ENCODE data around the gene TBC1D26. TPM values are rescaled to one million over a fixed set of nuclear protein-coding genes. Genes with fewer than 3 reads are reported as not detected.
A peak's percentile ranks its signal among the peaks of the same experiment; 100 is the strongest.

The TBC1D26 gene
- polyA plus RNA-seq, 1 of the 3 experiments (the other 2 are of a cell fraction) = not detected

GRCh38 chr17:15744074-15744676 is 12.1 kb downstream of the TBC1D26 start:
- no peak overlapping the region for H3K4me3 ChIP-seq (ENCODE audit: low read depth in 2 of 2, low read length in 1 of 2)
- H3F3A ChIP-seq (replicated peaks; ENCODE audit: insufficient read depth) = no peaks in the 10 kb centered on the region
- no peak overlapping the region for H3K9ac ChIP-seq
- no peaks in the 10 kb centered on the region for H3K9me2 ChIP-seq
- peaks cover 0 to 15% of the 10 kb centered on the region in 2 experiments; a peak in 1 of 4 replicates for H3K4me1 ChIP-seq (ENCODE audit: control insufficient read depth in 1 of 2, insufficient read depth in 2 of 2, low read depth in 1 of 2, low read length in 1 of 2)
- ChIA-PET CTCF (no interaction called here), POLR2A (no interaction called here)
- TF ChIP-seq JUND (IDR thresholded peaks at IDR 0.05) (no peak), SIN3A (IDR thresholded peaks at IDR 0.05; ENCODE audit: borderline replicate concordance, low read depth, low read length) (no peak), TEAD4 (IDR thresholded peaks at IDR 0.05; ENCODE audit: borderline replicate concordance, insufficient read depth) (no peak), RCOR1 (IDR thresholded peaks at IDR 0.05; ENCODE audit: low read length) (no peak), NFIC (IDR thresholded peaks at IDR 0.05; ENCODE audit: borderline replicate concordance) (no peak)
- H3K79me2 ChIP-seq (ENCODE audit: insufficient read depth) = no peaks in the 10 kb centered on the region
- no peak overlapping the region for H2AFZ ChIP-seq (ENCODE audit: low read depth)
- no peak overlapping the region; a peak in 1 of 4 replicates for H3K27ac ChIP-seq (ENCODE audit: low read depth in 2 of 2, low read length in 1 of 2)
- whole genome bisulfite sequencing (ENCODE audit: low lambda C conversion rate) = 42% methylated on average over 6 of the region's 7 CpGs
- H4K20me1 ChIP-seq (ENCODE audit: insufficient read depth) = no peaks in the 10 kb centered on the region
- no peaks in the 10 kb centered on the region for H3K9me3 ChIP-seq
- H3K27me3 ChIP-seq (ENCODE audit: insufficient read depth) = no peaks in the 10 kb centered on the region; the same call in 1 of the 2 replicates
- no peak overlapping the region for H3K4me2 ChIP-seq
- no peaks in the 10 kb centered on the region for H3K36me3 ChIP-seq (replicated peaks in 1 of 2; ENCODE audit: control insufficient read depth in 1 of 2, insufficient read depth in 2 of 2, low read length in 1 of 2)
- peak; percentile 48 for DNase-seq

GRCh38 chr17:15744885-15745284 is 12.8 kb downstream of the TBC1D26 start:
- Histone ChIP-seq H3K4me3 (ENCODE audit: low read depth in 2 of 2, low read length in 1 of 2) (no peak overlapping the region), H3K79me2 (ENCODE audit: insufficient read depth) (no peaks in the 10 kb centered on the region), H3K9me2 (no peaks in the 10 kb centered on the region), H3K9me3 (no peaks in the 10 kb centered on the region), H3F3A (replicated peaks; ENCODE audit: insufficient read depth) (no peaks in the 10 kb centered on the region), H3K27me3 (ENCODE audit: insufficient read depth) (no peaks in the 10 kb centered on the region; the same call in 1 of the 2 replicates), H2AFZ (ENCODE audit: low read depth) (no peak overlapping the region), H3K4me2 (no peak overlapping the region), H3K27ac (ENCODE audit: low read depth in 2 of 2, low read length in 1 of 2) (no peak overlapping the region; a peak in 1 of 4 replicates), H3K9ac (no peak overlapping the region), H4K20me1 (ENCODE audit: insufficient read depth) (no peaks in the 10 kb centered on the region), H3K4me1 (ENCODE audit: control insufficient read depth in 1 of 2, insufficient read depth in 2 of 2, low read depth in 1 of 2, low read length in 1 of 2) (peaks cover 0 to 15% of the 10 kb centered on the region in 2 experiments; a peak in 1 of 4 replicates), H3K36me3 (replicated peaks in 1 of 2; ENCODE audit: control insufficient read depth in 1 of 2, insufficient read depth in 2 of 2, low read length in 1 of 2) (no peaks in the 10 kb centered on the region)
- POLR2A ChIA-PET = no interaction called here
- peak; percentile 51 for DNase-seq
- CTCF ChIA-PET = no interaction called here
- 46% methylated on average over 2 of the region's 2 CpGs for WGBS (ENCODE audit: low lambda C conversion rate)
- TF ChIP-seq GATA2 (CRISPR knock-in tag; IDR thresholded peaks at IDR 0.05) (no peak), TEAD4 (IDR thresholded peaks at IDR 0.05; ENCODE audit: borderline replicate concordance, insufficient read depth) (no peak), NFIC (IDR thresholded peaks at IDR 0.05; ENCODE audit: borderline replicate concordance) (no peak), RAD21 (IDR thresholded peaks at IDR 0.05; ENCODE audit: low read length) (no peak), ELF1 (IDR thresholded peaks at IDR 0.05) (no peak), TAF1 (IDR thresholded peaks at IDR 0.05; ENCODE audit: borderline replicate concordance, low read depth, low read length) (no peak), ZBTB33 (IDR thresholded peaks at IDR 0.05; ENCODE audit: borderline replicate concordance, low read depth) (no peak), CTCF (IDR thresholded peaks at IDR 0.05) (no peak), RCOR1 (IDR thresholded peaks at IDR 0.05; ENCODE audit: low read length) (no peak), GABPA (IDR thresholded peaks at IDR 0.05; ENCODE audit: low read depth) (no peak)
- TF ChIP-seq, protein P1, sequence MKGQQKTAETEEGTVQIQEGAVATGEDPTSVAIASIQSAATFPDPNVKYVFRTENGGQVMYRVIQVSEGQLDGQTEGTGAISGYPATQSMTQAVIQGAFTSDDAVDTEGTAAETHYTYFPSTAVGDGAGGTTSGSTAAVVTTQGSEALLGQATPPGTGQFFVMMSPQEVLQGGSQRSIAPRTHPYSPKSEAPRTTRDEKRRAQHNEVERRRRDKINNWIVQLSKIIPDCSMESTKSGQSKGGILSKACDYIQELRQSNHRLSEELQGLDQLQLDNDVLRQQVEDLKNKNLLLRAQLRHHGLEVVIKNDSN (IDR thresholded peaks at IDR 0.05; ENCODE audit: borderline replicate concordance, low read depth) = no peak
- TF ChIP-seq, protein P2, sequence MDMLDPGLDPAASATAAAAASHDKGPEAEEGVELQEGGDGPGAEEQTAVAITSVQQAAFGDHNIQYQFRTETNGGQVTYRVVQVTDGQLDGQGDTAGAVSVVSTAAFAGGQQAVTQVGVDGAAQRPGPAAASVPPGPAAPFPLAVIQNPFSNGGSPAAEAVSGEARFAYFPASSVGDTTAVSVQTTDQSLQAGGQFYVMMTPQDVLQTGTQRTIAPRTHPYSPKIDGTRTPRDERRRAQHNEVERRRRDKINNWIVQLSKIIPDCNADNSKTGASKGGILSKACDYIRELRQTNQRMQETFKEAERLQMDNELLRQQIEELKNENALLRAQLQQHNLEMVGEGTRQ (IDR thresholded peaks at IDR 0.05; ENCODE audit: borderline replicate concordance, low read depth, low read length) = no peak
- TF ChIP-seq, protein P3, sequence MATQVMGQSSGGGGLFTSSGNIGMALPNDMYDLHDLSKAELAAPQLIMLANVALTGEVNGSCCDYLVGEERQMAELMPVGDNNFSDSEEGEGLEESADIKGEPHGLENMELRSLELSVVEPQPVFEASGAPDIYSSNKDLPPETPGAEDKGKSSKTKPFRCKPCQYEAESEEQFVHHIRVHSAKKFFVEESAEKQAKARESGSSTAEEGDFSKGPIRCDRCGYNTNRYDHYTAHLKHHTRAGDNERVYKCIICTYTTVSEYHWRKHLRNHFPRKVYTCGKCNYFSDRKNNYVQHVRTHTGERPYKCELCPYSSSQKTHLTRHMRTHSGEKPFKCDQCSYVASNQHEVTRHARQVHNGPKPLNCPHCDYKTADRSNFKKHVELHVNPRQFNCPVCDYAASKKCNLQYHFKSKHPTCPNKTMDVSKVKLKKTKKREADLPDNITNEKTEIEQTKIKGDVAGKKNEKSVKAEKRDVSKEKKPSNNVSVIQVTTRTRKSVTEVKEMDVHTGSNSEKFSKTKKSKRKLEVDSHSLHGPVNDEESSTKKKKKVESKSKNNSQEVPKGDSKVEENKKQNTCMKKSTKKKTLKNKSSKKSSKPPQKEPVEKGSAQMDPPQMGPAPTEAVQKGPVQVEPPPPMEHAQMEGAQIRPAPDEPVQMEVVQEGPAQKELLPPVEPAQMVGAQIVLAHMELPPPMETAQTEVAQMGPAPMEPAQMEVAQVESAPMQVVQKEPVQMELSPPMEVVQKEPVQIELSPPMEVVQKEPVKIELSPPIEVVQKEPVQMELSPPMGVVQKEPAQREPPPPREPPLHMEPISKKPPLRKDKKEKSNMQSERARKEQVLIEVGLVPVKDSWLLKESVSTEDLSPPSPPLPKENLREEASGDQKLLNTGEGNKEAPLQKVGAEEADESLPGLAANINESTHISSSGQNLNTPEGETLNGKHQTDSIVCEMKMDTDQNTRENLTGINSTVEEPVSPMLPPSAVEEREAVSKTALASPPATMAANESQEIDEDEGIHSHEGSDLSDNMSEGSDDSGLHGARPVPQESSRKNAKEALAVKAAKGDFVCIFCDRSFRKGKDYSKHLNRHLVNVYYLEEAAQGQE (IDR thresholded peaks at IDR 0.05; ENCODE audit: low read depth, low read length) = no peak
- TF ChIP-seq, protein P4, sequence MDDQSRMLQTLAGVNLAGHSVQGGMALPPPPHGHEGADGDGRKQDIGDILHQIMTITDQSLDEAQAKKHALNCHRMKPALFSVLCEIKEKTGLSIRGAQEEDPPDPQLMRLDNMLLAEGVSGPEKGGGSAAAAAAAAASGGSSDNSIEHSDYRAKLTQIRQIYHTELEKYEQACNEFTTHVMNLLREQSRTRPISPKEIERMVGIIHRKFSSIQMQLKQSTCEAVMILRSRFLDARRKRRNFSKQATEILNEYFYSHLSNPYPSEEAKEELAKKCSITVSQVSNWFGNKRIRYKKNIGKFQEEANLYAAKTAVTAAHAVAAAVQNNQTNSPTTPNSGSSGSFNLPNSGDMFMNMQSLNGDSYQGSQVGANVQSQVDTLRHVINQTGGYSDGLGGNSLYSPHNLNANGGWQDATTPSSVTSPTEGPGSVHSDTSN (IDR thresholded peaks at IDR 0.05) = no peak
